HG02798 (cell line): ENCODE data around the gene PPIL3.

Experiments used
- ATAC-seq: cut with Tn5 transposase; IDR thresholded peaks from one replicate; pipeline ENCODE4 v1.9.1; 2021; ENCODE audit warnings: mild to moderate bottlenecking; ENCODE audit not compliant: unreplicated experiment, poor library complexity

The PPIL3 gene

GRCh38 chr2:200862532-200863000 is 26.3 kb downstream of the PPIL3 start:
- ATAC-seq = no peak

- no peak for ATAC-seq
These were observed 27.2 kb downstream of the PPIL3 start for GRCh38 chr2:200861617-200862155.

GRCh38 chr2:200860092-200860795 is 28.6 kb downstream of the PPIL3 start:
- no peak for ATAC-seq

GRCh38 chr2:200856806-200857205 is 32.1 kb downstream of the PPIL3 start:
- no peak for ATAC-seq

- ATAC-seq = no peak
These were observed 36.3 kb downstream of the PPIL3 start for GRCh38 chr2:200852605-200853004.

GRCh38 chr2:200851398-200852248 is 37.3 kb downstream of the PPIL3 start:
- no peak for ATAC-seq

- ATAC-seq = no peak
These were observed 38.2 kb downstream of the PPIL3 start for GRCh38 chr2:200850512-200851256.

- ATAC-seq = no peak
These were observed 40.9 kb downstream of the PPIL3 start for GRCh38 chr2:200847939-200848338.

GRCh38 chr2:200847269-200847668 is 41.6 kb downstream of the PPIL3 start:
- ATAC-seq = no peak

GRCh38 chr2:200845669-200846325 is 43.1 kb downstream of the PPIL3 start:
- ATAC-seq = no peak

- no peak for ATAC-seq
These were observed 43.7 kb downstream of the PPIL3 start for GRCh38 chr2:200845194-200845593.

- ATAC-seq = no peak
These were observed 44.6 kb downstream of the PPIL3 start for GRCh38 chr2:200843993-200844948.

GRCh38 chr2:200839513-200839912 is 49.4 kb downstream of the PPIL3 start:
- ATAC-seq = no peak

- no peak for ATAC-seq
These were observed 54.2 kb downstream of the PPIL3 start for GRCh38 chr2:200834701-200835100.

- ATAC-seq = no peak
These were observed 59.6 kb downstream of the PPIL3 start for GRCh38 chr2:200829258-200829655.

GRCh38 chr2:200828572-200829257 is 60.2 kb downstream of the PPIL3 start:
- ATAC-seq = no peak

GRCh38 chr2:200828104-200828503 is 60.8 kb downstream of the PPIL3 start:
- ATAC-seq = no peak

GRCh38 chr2:200821686-200822245 is 67.1 kb downstream of the PPIL3 start:
- no peak for ATAC-seq
